ENCODE data around the gene ZDHHC14.
"Not testable (repeated sequence)": the region's sequence is repeated elsewhere in the genome, so short reads cannot be mapped to it uniquely, and the experiment has no call there.

The ZDHHC14 gene

GRCh38 chr6:157693867-157694266 lies 312.9 kb downstream of the ZDHHC14 start:
- Histone ChIP-seq H3K27ac (replicated peaks) (no peak overlapping the region), H3K27me3 (ENCODE audit: insufficient read depth, poor library complexity, severe bottlenecking) (no peaks in the 10 kb centered on the region), H3K4me3 (replicated peaks; ENCODE audit: insufficient read depth, low read length) (no peak overlapping the region)
- no peak for DNase-seq (ENCODE audit: low read depth in 1 of 2, low spot score in 1 of 2)
- TF ChIP-seq GABPA (IDR thresholded peaks at IDR 0.05; ENCODE audit: low read depth), result no peak
- TF ChIP-seq POLR2AphosphoS5 (IDR thresholded peaks at IDR 0.05; ENCODE audit: low read depth), result no peak
- no peak for TF ChIP-seq REST (IDR thresholded peaks at IDR 0.05; ENCODE audit: insufficient replicate concordance, low read depth)
- TF ChIP-seq SPI1 (IDR thresholded peaks at IDR 0.05; ENCODE audit: borderline replicate concordance, low read depth), result no peak
- no peak for TF ChIP-seq CTCF (IDR thresholded peaks at IDR 0.05; ENCODE audit: insufficient read depth, low read length)

GRCh38 chr6:157695301-157696040 lies 314.5 kb downstream of the ZDHHC14 start:
- H3K27me3 ChIP-seq (ENCODE audit: insufficient read depth, poor library complexity, severe bottlenecking), result no peaks in the 10 kb centered on the region
- no peak overlapping the region for H3K27ac ChIP-seq (replicated peaks)
- no peak overlapping the region for H3K4me3 ChIP-seq (replicated peaks; ENCODE audit: insufficient read depth, low read length)
- no peak for TF ChIP-seq GABPA (IDR thresholded peaks at IDR 0.05; ENCODE audit: low read depth)
- no peak for DNase-seq (ENCODE audit: low read depth in 1 of 2, low spot score in 1 of 2)

- DNase-seq (ENCODE audit: low read depth in 1 of 2, low spot score in 1 of 2), result no peak
- TF ChIP-seq GABPA (IDR thresholded peaks at IDR 0.05; ENCODE audit: low read depth), result no peak
- no peak for TF ChIP-seq SPI1 (IDR thresholded peaks at IDR 0.05; ENCODE audit: borderline replicate concordance, low read depth)
- TF ChIP-seq REST (IDR thresholded peaks at IDR 0.05; ENCODE audit: insufficient replicate concordance, low read depth), result no peak
- no peak for TF ChIP-seq POLR2AphosphoS5 (IDR thresholded peaks at IDR 0.05; ENCODE audit: low read depth)
- no peak for TF ChIP-seq CTCF (IDR thresholded peaks at IDR 0.05; ENCODE audit: insufficient read depth, low read length)
- H3K27ac ChIP-seq (replicated peaks), result no peak overlapping the region
- H3K27me3 ChIP-seq (ENCODE audit: insufficient read depth, poor library complexity, severe bottlenecking), result no peaks in the 10 kb centered on the region
- no peak overlapping the region for H3K4me3 ChIP-seq (replicated peaks; ENCODE audit: insufficient read depth, low read length)
Measured at GRCh38 chr6:157699777-157700636, 319.0 kb downstream of the ZDHHC14 start.

GRCh38 chr6:157706351-157706750 lies 325.4 kb downstream of the ZDHHC14 start:
- DNase-seq (ENCODE audit: low read depth in 1 of 2, low spot score in 1 of 2); H3K4me3 ChIP-seq (replicated peaks; ENCODE audit: insufficient read depth, low read length); H3K27me3 ChIP-seq (ENCODE audit: insufficient read depth, poor library complexity, severe bottlenecking); H3K27ac ChIP-seq (replicated peaks): not testable (repeated sequence)
